ENCODE data around the gene PDZRN3.

GRCh38 chr3:73580343-73580742, 44.4 kb downstream of the PDZRN3 start:
- no peak for TF ChIP-seq CTCF (IDR thresholded peaks at IDR 0.05)
- TF ChIP-seq POLR2AphosphoS5 (IDR thresholded peaks at IDR 0.05; ENCODE audit: low read depth, low read length) = no peak
- TF ChIP-seq REST (IDR thresholded peaks at IDR 0.05; ENCODE audit: insufficient read depth in 1 of 2, low read depth in 2 of 2, low read length in 1 of 2) = no peak
- TF ChIP-seq SIN3A (IDR thresholded peaks at IDR 0.05; ENCODE audit: borderline replicate concordance, insufficient read depth, low read depth, low read length) = no peak
